Measurements from ENCODE around the gene SMTNL2. TPM values are rescaled to one million over a fixed set of nuclear protein-coding genes. Genes with fewer than 3 reads are reported as not detected.
"Not testable (repeated sequence)": the region's sequence is repeated elsewhere in the genome, so short reads cannot be mapped to it uniquely, and the experiment has no call there.

SMTNL2 gene
- total RNA-seq, 1 experiment from 2014 or later, result not detected

GRCh38 chr17:4639301-4640059 lies 55.2 kb downstream of the SMTNL2 start:
- H3K9me3 ChIP-seq (replicated peaks); H3K36me3 ChIP-seq; DNase-seq (ENCODE audit: low read depth in 1 of 2, low spot score in 2 of 2); H3K27ac ChIP-seq; H3K4me1 ChIP-seq (replicated peaks); H3K4me3 ChIP-seq: not testable (repeated sequence)
- peaks cover 48% of the 10 kb centered on the region for H3K27me3 ChIP-seq (replicated peaks)

- not testable (repeated sequence) for H3K36me3 ChIP-seq; H3K27ac ChIP-seq; H3K4me3 ChIP-seq; DNase-seq (ENCODE audit: low read depth in 1 of 2, low spot score in 2 of 2); H3K4me1 ChIP-seq (replicated peaks); H3K9me3 ChIP-seq (replicated peaks)
- H3K27me3 ChIP-seq (replicated peaks), result peaks cover 45% of the 10 kb centered on the region
These were observed 56.4 kb downstream of the SMTNL2 start for GRCh38 chr17:4640569-4641188.

- no peak within 1 kb of the TSS for H3K4me3 ChIP-seq
- peaks cover 45% of the 10 kb centered on the region for H3K27me3 ChIP-seq (replicated peaks)
- DNase-seq (ENCODE audit: low read depth in 1 of 2, low spot score in 2 of 2), result no peak
- H3K36me3 ChIP-seq, result no peaks in the 10 kb centered on the region
- H3K4me1 ChIP-seq (replicated peaks), result no peaks in the 10 kb centered on the region
- no peak within 1 kb of the TSS for H3K27ac ChIP-seq
- no peaks in the 10 kb centered on the region for H3K9me3 ChIP-seq (replicated peaks)
These were observed 57.2 kb downstream of the SMTNL2 start, which contains the start of gene ALOX15 for GRCh38 chr17:4641297-4642195. Gene ALOX15, minus strand, starts transcription at chr17:4641678. Its CDS starts 27 bp downstream, at chr17:4641651.

- no peaks in the 10 kb centered on the region for H3K36me3 ChIP-seq
- no peak overlapping the region for H3K27ac ChIP-seq
- DNase-seq (ENCODE audit: low read depth in 1 of 2, low spot score in 2 of 2), result no peak
- peaks cover 48% of the 10 kb centered on the region for H3K27me3 ChIP-seq (replicated peaks)
- no peaks in the 10 kb centered on the region for H3K4me1 ChIP-seq (replicated peaks)
- H3K9me3 ChIP-seq (replicated peaks), result no peaks in the 10 kb centered on the region
- no peak overlapping the region for H3K4me3 ChIP-seq
These were observed 58.0 kb downstream of the SMTNL2 start for GRCh38 chr17:4642286-4642685.

GRCh38 chr17:4643676-4644075 lies 59.3 kb downstream of the SMTNL2 start:
- no peaks in the 10 kb centered on the region for H3K9me3 ChIP-seq (replicated peaks)
- DNase-seq (ENCODE audit: low read depth in 1 of 2, low spot score in 2 of 2), result no peak
- H3K4me3 ChIP-seq, result no peak overlapping the region
- peaks cover 45% of the 10 kb centered on the region for H3K27me3 ChIP-seq (replicated peaks)
- H3K4me1 ChIP-seq (replicated peaks), result no peaks in the 10 kb centered on the region
- H3K36me3 ChIP-seq, result no peaks in the 10 kb centered on the region
- H3K27ac ChIP-seq, result no peak overlapping the region

GRCh38 chr17:4645642-4646041 lies 61.3 kb downstream of the SMTNL2 start:
- H3K27ac ChIP-seq, result no peak overlapping the region
- no peaks in the 10 kb centered on the region for H3K9me3 ChIP-seq (replicated peaks)
- DNase-seq (ENCODE audit: low read depth in 1 of 2, low spot score in 2 of 2), result no peak
- no peaks in the 10 kb centered on the region for H3K4me1 ChIP-seq (replicated peaks)
- H3K4me3 ChIP-seq, result no peak overlapping the region
- no peaks in the 10 kb centered on the region for H3K36me3 ChIP-seq
- peaks cover 42% of the 10 kb centered on the region for H3K27me3 ChIP-seq (replicated peaks)

- H3K27me3 ChIP-seq (replicated peaks), result peaks cover 27% of the 10 kb centered on the region
These were observed 64.4 kb downstream of the SMTNL2 start for GRCh38 chr17:4648741-4649140.

GRCh38 chr17:4652997-4653396 lies 68.7 kb downstream of the SMTNL2 start:
- Histone ChIP-seq H3K27me3 (replicated peaks) (peaks cover 8% of the 10 kb centered on the region), H3K4me3 (no peak overlapping the region), H3K36me3 (no peaks in the 10 kb centered on the region), H3K4me1 (replicated peaks) (no peaks in the 10 kb centered on the region), H3K9me3 (replicated peaks) (no peaks in the 10 kb centered on the region), H3K27ac (no peak overlapping the region)
- no peak for DNase-seq (ENCODE audit: low read depth in 1 of 2, low spot score in 2 of 2)

More at GRCh38 chr17:4648741-4649140, 64.4 kb downstream of the SMTNL2 start:
- no peaks in the 10 kb centered on the region for H3K9me3 ChIP-seq (replicated peaks)
- H3K36me3 ChIP-seq, result no peaks in the 10 kb centered on the region
- no peak overlapping the region for H3K27ac ChIP-seq
- no peak for DNase-seq (ENCODE audit: low read depth in 1 of 2, low spot score in 2 of 2)
- no peak overlapping the region for H3K4me3 ChIP-seq
- no peaks in the 10 kb centered on the region for H3K4me1 ChIP-seq (replicated peaks)

- not testable (repeated sequence) for H3K4me1 ChIP-seq (replicated peaks); H3K27ac ChIP-seq; H3K36me3 ChIP-seq; H3K4me3 ChIP-seq; H3K27me3 ChIP-seq (replicated peaks); DNase-seq (ENCODE audit: low read depth in 1 of 2, low spot score in 2 of 2); H3K9me3 ChIP-seq (replicated peaks)
These were observed 71.6 kb downstream of the SMTNL2 start for GRCh38 chr17:4655933-4656332.

GRCh38 chr17:4657678-4658077 lies 73.3 kb downstream of the SMTNL2 start:
- Histone ChIP-seq H3K27me3 (replicated peaks) (peaks cover 3% of the 10 kb centered on the region), H3K36me3 (no peaks in the 10 kb centered on the region), H3K27ac (no peak overlapping the region), H3K4me1 (replicated peaks) (no peaks in the 10 kb centered on the region), H3K9me3 (replicated peaks) (no peaks in the 10 kb centered on the region), H3K4me3 (no peak overlapping the region)
- no peak for DNase-seq (ENCODE audit: low read depth in 1 of 2, low spot score in 2 of 2)

Other genes starting within 250 kb of the SMTNL2 start
- gene UBE2G1, start 217.9 kb upstream of the SMTNL2 start, total RNA-seq (2014; rRNA removed; shearing (Covaris generic)), result 39.8 and 50.6 TPM in 2 replicates
- gene SPNS3, start 150.6 kb upstream of the SMTNL2 start, total RNA-seq (2014; rRNA removed; shearing (Covaris generic)), result not detected in 2 replicates
- 0.11 TPM in 1 of 2 replicates, not detected in the other for gene SPNS2, start 85.6 kb upstream of the SMTNL2 start, total RNA-seq (2014; rRNA removed; shearing (Covaris generic))
- gene MYBBP1A, start 29.1 kb upstream of the SMTNL2 start, total RNA-seq (2014; rRNA removed; shearing (Covaris generic)), result 43.4 and 46.6 TPM in 2 replicates
- not detected in 2 replicates for gene GGT6, start 24.0 kb upstream of the SMTNL2 start, total RNA-seq (2014; rRNA removed; shearing (Covaris generic))
- gene ALOX15, start 57.1 kb downstream of the SMTNL2 start, total RNA-seq (2014; rRNA removed; shearing (Covaris generic)), result not detected in 2 replicates
- gene PELP1, start 119.6 kb downstream of the SMTNL2 start, total RNA-seq (2014; rRNA removed; shearing (Covaris generic)), result 18.1 and 28.7 TPM in 2 replicates
- 2.6 and 8.2 TPM in 2 replicates for gene ARRB2, start 126.1 kb downstream of the SMTNL2 start, total RNA-seq (2014; rRNA removed; shearing (Covaris generic))
- gene MED11, start 146.9 kb downstream of the SMTNL2 start, total RNA-seq (2014; rRNA removed; shearing (Covaris generic)), result 16.7 and 26.9 TPM in 2 replicates
- gene ZMYND15, start 155.3 kb downstream of the SMTNL2 start, total RNA-seq (2014; rRNA removed; shearing (Covaris generic)), result not detected in 2 replicates
- gene CXCL16, start 155.4 kb downstream of the SMTNL2 start, total RNA-seq (2014; rRNA removed; shearing (Covaris generic)), result not detected in 2 replicates
- gene TM4SF5, start 187.4 kb downstream of the SMTNL2 start, total RNA-seq (2014; rRNA removed; shearing (Covaris generic)), result not detected in 2 replicates
- gene VMO1, start 201.8 kb downstream of the SMTNL2 start, total RNA-seq (2014; rRNA removed; shearing (Covaris generic)), result not detected in 2 replicates
- not detected in 2 replicates for gene GLTPD2, start 204.4 kb downstream of the SMTNL2 start, total RNA-seq (2014; rRNA removed; shearing (Covaris generic))
- 197 and 257 TPM in 2 replicates for gene PSMB6, start 211.6 kb downstream of the SMTNL2 start, total RNA-seq (2014; rRNA removed; shearing (Covaris generic))
- gene PLD2, start 222.6 kb downstream of the SMTNL2 start, total RNA-seq (2014; rRNA removed; shearing (Covaris generic)), result 7.6 and 16.8 TPM in 2 replicates
- 10.0 and 20.0 TPM in 2 replicates for gene MINK1, start 248.8 kb downstream of the SMTNL2 start, total RNA-seq (2014; rRNA removed; shearing (Covaris generic))

Data from SJSA1 (cell line).